Central memory CD4-positive, alpha-beta T cell (primary cell): ENCODE measurements around the gene CDC16.
"Not testable (repeated sequence)": the region's sequence is repeated elsewhere in the genome, so short reads cannot be mapped to it uniquely, and the experiment has no call there.

Experiments
- DNase-seq: peaks from one replicate; pipeline ENCODE4 v3.0.0; 2022

CDC16 gene

GRCh38 chr13:114227528-114227927 lies 7.2 kb upstream of the CDC16 start:
- DNase-seq = no peak

GRCh38 chr13:114228176-114228575 lies 6.5 kb upstream of the CDC16 start:
- no peak for DNase-seq

GRCh38 chr13:114229506-114229905 lies 5.2 kb upstream of the CDC16 start:
- no peak for DNase-seq

- DNase-seq = no peak
Observed at GRCh38 chr13:114230117-114230516, 4.6 kb upstream of the CDC16 start.

- DNase-seq = no peak
Observed at GRCh38 chr13:114230575-114230974, 4.1 kb upstream of the CDC16 start.

GRCh38 chr13:114231886-114232285 lies 2.8 kb upstream of the CDC16 start:
- DNase-seq = no peak

- DNase-seq = no peak
Observed at GRCh38 chr13:114234266-114234644, 442 bp upstream of the CDC16 start.

GRCh38 chr13:114235697-114236096 lies 1.0 kb downstream of the CDC16 start:
- no peak for DNase-seq

- no peak for DNase-seq
Observed at GRCh38 chr13:114236227-114236626, 1.5 kb downstream of the CDC16 start.

- DNase-seq = no peak
Observed at GRCh38 chr13:114237415-114238112, 2.9 kb downstream of the CDC16 start.

GRCh38 chr13:114241918-114242317 lies 7.2 kb downstream of the CDC16 start:
- no peak for DNase-seq

GRCh38 chr13:114243971-114244370 lies 9.3 kb downstream of the CDC16 start:
- no peak for DNase-seq

- no peak for DNase-seq
Observed at GRCh38 chr13:114244637-114245036, 9.9 kb downstream of the CDC16 start.

GRCh38 chr13:114248011-114248410 lies 13.3 kb downstream of the CDC16 start:
- no peak for DNase-seq

GRCh38 chr13:114249077-114249476 lies 14.4 kb downstream of the CDC16 start:
- DNase-seq = no peak

GRCh38 chr13:114251639-114252440 lies 17.1 kb downstream of the CDC16 start:
- not testable (repeated sequence) for DNase-seq

GRCh38 chr13:114256547-114256946 lies 21.9 kb downstream of the CDC16 start:
- DNase-seq = no peak

GRCh38 chr13:114257014-114257413 lies 22.3 kb downstream of the CDC16 start:
- no peak for DNase-seq

GRCh38 chr13:114258589-114258988 lies 23.9 kb downstream of the CDC16 start:
- no peak for DNase-seq

GRCh38 chr13:114259374-114259773 lies 24.7 kb downstream of the CDC16 start:
- DNase-seq = no peak

- no peak for DNase-seq
Observed at GRCh38 chr13:114259974-114260373, 25.3 kb downstream of the CDC16 start.

GRCh38 chr13:114260814-114261213 lies 26.1 kb downstream of the CDC16 start:
- DNase-seq = no peak

- no peak for DNase-seq
Observed at GRCh38 chr13:114261328-114261965, 26.8 kb downstream of the CDC16 start.

GRCh38 chr13:114263578-114263977 lies 28.9 kb downstream of the CDC16 start:
- DNase-seq = peak; percentile 28
